K562 (cell line): Measurements from ENCODE around the gene ASB15. TPM values are rescaled to one million over a fixed set of nuclear protein-coding genes. Genes with fewer than 3 reads are reported as not detected.
A peak's percentile ranks its signal among the peaks of the same experiment; 100 is the strongest.

ENCODE experiments used
- ATAC-seq: fragments of 200-7000 bp; cut with Tn5 transposase; 3 replicates; pipeline ENCODE4 v1.9.1; 2020; ENCODE audit warnings: moderate library complexity
- BruUV-seq: library from RNA; stranded (reverse); fragments of 400-500 nt; replicated peaks from 2 replicates; lab custom pipeline; 2021; lab: Mats Ljungman, UMichigan
- CTCF ChIA-PET: fragments of 300-600 bp; formaldehyde crosslinking; extraction: SDS; loops from one replicate; lab custom pipeline; 2021; ENCODE audit warnings: low intra/inter-chr PET ratio; lab: Yijun Ruan, JAX
- POLR2A ChIA-PET: fragments of 300-600, 350-650 bp; sonication (Branson Sonifier 250); formaldehyde crosslinking; extraction: SDS; loops from one replicate; lab custom pipeline; 2021; ENCODE audit warnings: antibody characterized with exemption, inconsistent platforms; lab: Yijun Ruan, JAX
- DNase-seq, 4 experiments: peaks; one replicate each; pipeline versions ENCODE4 v3.0.0 to v3.0.0-alpha.2; 2011 to 2018; ENCODE audit warnings: low spot score in 3 of 4, mixed read lengths in 3 of 4; ENCODE audit errors: extremely low read depth in 1 of 4
- FAIRE-seq: peaks from 2 replicates; lab custom pipeline; 2011; peaks lifted over from hg19 to GRCh38; lab: Jason Lieb, UNC
- H2AFZ ChIP-seq: 2 replicates; pipeline ENCODE4 v1.6.0; 2011; ENCODE audit warnings: low read depth, low read length, control low read depth, inconsistent platforms
- H3K27ac ChIP-seq: fragments of 200-600 bp; 3 replicates; pipeline ENCODE4 v1.8.0; 2011; ENCODE audit warnings: low read depth, mild to moderate bottlenecking, control low read depth, inconsistent platforms, low read length, moderate library complexity, mixed read lengths; ENCODE audit errors: extremely low read depth
- H3K27me3 ChIP-seq, 2 experiments: fragments of 300-600 bp in 1 of 2; 2 replicates in 1 of 2; 3 replicates in 1 of 2; pipeline versions ENCODE4 v1.6.0 to v1.8.0; 2011; ENCODE audit warnings: inconsistent platforms in 2 of 2, low read length in 2 of 2, mild to moderate bottlenecking in 1 of 2, mixed read lengths in 1 of 2, moderate library complexity in 1 of 2; ENCODE audit not compliant: control insufficient read depth in 2 of 2, insufficient read depth in 2 of 2
- H3K36me3 ChIP-seq: fragments of 300-600 bp; 3 replicates; pipeline ENCODE4 v1.8.0; 2011; ENCODE audit warnings: mild to moderate bottlenecking, low read length, inconsistent platforms; ENCODE audit not compliant: control insufficient read depth, insufficient read depth
- H3K4me1 ChIP-seq, 2 experiments: fragments of 200-600 bp in 1 of 2; replicated peaks in 1 of 2; 2 replicates in 1 of 2; 3 replicates in 1 of 2; pipeline versions ENCODE4 v1.5.1 to v1.8.0; 2011; ENCODE audit warnings: inconsistent platforms in 2 of 2, low read length in 2 of 2, mild to moderate bottlenecking in 1 of 2, mixed read lengths in 1 of 2, moderate library complexity in 1 of 2; ENCODE audit not compliant: control insufficient read depth in 2 of 2, insufficient read depth in 2 of 2
- H3K4me2 ChIP-seq: 2 replicates; pipeline ENCODE4 v1.6.1; 2011; ENCODE audit warnings: low read length, control low read depth, inconsistent platforms, mixed read lengths; ENCODE audit not compliant: insufficient read depth
- H3K4me3 ChIP-seq: fragments of 200-600 bp; sonication (generic), shearing (Covaris generic); 2 replicates; pipeline ENCODE4 v1.5.1; 2016; ENCODE audit warnings: control low read depth, inconsistent platforms
- H3K79me2 ChIP-seq: fragments of 200-600 bp; 3 replicates; pipeline ENCODE4 v1.8.0; 2011; ENCODE audit warnings: low read length, inconsistent platforms; ENCODE audit not compliant: control insufficient read depth, insufficient read depth
- H3K9ac ChIP-seq, 2 experiments: 2 replicates each; pipeline versions ENCODE4 v1.6.0 to v1.6.1; 2011; ENCODE audit warnings: low read depth in 2 of 2, low read length in 2 of 2, control low read depth in 1 of 2, inconsistent platforms in 1 of 2, mild to moderate bottlenecking in 1 of 2, mixed read lengths in 1 of 2; ENCODE audit not compliant: insufficient read depth in 1 of 2
- H3K9me1 ChIP-seq: one replicate; pipeline ENCODE4 v1.6.0; 2011; ENCODE audit warnings: inconsistent platforms, mild to moderate bottlenecking, low read length, moderate library complexity; ENCODE audit not compliant: control insufficient read depth, insufficient read depth
- H3K9me3 ChIP-seq: replicated peaks from 2 replicates; pipeline ENCODE4 v1.5.1; 2011; ENCODE audit warnings: low read depth, low read length, inconsistent platforms; ENCODE audit not compliant: control insufficient read depth, insufficient read depth
- H4K20me1 ChIP-seq: replicated peaks from 2 replicates; pipeline ENCODE4 v1.6.1; 2011; ENCODE audit warnings: low read length, inconsistent platforms, mixed read lengths; ENCODE audit not compliant: control insufficient read depth, insufficient read depth
- CEBPB ChIP-seq: fragments of 450-650 bp; IDR thresholded peaks from 2 replicates; pipeline ENCODE4 v1.6.1; 2016; ENCODE audit warnings: missing genetic modification characterization, missing compliant biosample characterization
- CEBPG ChIP-seq, 3 experiments: fragments of 200-800 bp in 1 of 3; sonication (Bioruptor generic) in 1 of 3; sonication (generic) in 1 of 3; formaldehyde crosslinking in 1 of 3; IDR thresholded peaks in 2 of 3; conservative IDR thresholded peaks in 1 of 3; 2 replicates each; pipeline versions ENCODE4 v1.6.1 to v1.8.0; 2016 to 2022; ENCODE audit warnings: missing compliant biosample characterization in 2 of 3, missing genetic modification characterization in 2 of 3, mild to moderate bottlenecking in 1 of 3, missing genetic modification reagents in 1 of 3
- CXXC5 ChIP-seq: fragments of 250-450 bp; sonication (Bioruptor Pico); IDR thresholded peaks from 2 replicates; pipeline ENCODE4 v1.8.0; 2022; ENCODE audit warnings: inconsistent platforms, mild to moderate bottlenecking, moderate library complexity
- DIDO1 ChIP-seq: fragments of 450-650 bp; IDR thresholded peaks from 2 replicates; pipeline ENCODE4 v1.6.1; 2016; ENCODE audit warnings: low read depth, missing biosample characterization, missing genetic modification characterization
- HLTF ChIP-seq: fragments of 450-650 bp; IDR thresholded peaks from 2 replicates; pipeline ENCODE4 v1.6.1; 2016
- NR2C2 ChIP-seq, 2 experiments: fragments of 200-800 bp in 1 of 2; sonication (Bioruptor generic) in 1 of 2; sonication (generic) in 1 of 2; formaldehyde crosslinking in 1 of 2; IDR thresholded peaks; 2 replicates each; pipeline versions ENCODE4 v1.6.1 to v1.8.0; 2016 to 2022; ENCODE audit warnings: mild to moderate bottlenecking in 1 of 2, missing compliant biosample characterization in 1 of 2, missing genetic modification characterization in 1 of 2, missing genetic modification reagents in 1 of 2
- POLR2H ChIP-seq: IDR thresholded peaks from 2 replicates; pipeline ENCODE4 v1.6.1; 2016; ENCODE audit warnings: missing genetic modification characterization, low read depth, mild to moderate bottlenecking, control low read depth, missing compliant biosample characterization, moderate library complexity
- THRAP3 ChIP-seq: fragments of 450-650 bp; IDR thresholded peaks from 2 replicates; pipeline ENCODE4 v1.6.1; 2016; ENCODE audit warnings: mild to moderate bottlenecking, inconsistent platforms, borderline replicate concordance
- ZFP1 ChIP-seq: fragments of 450-650 bp; formaldehyde crosslinking; IDR thresholded peaks from 2 replicates; pipeline ENCODE4 v1.4.0; 2020; ENCODE audit warnings: mild to moderate bottlenecking, mixed read lengths
- ZNF384 ChIP-seq: IDR thresholded peaks from 2 replicates; pipeline ENCODE4 v1.6.1; 2012; ENCODE audit warnings: low read depth, low read length, improper control_type of control experiment
- ZNF584 ChIP-seq: fragments of 200-800 bp; sonication (Bioruptor generic); IDR thresholded peaks from 2 replicates; pipeline ENCODE4 v1.6.1; 2016; ENCODE audit warnings: low read depth, mild to moderate bottlenecking, missing genetic modification characterization, missing compliant biosample characterization
- WGBS: fragments of 100-300 bp; shearing (Covaris generic); methylation state at CpG from one replicate; pipeline ENCODE4 v1.1.6; 2016; ENCODE audit warnings: low coverage, mixed read lengths; ENCODE audit not compliant: insufficient coverage; ENCODE audit errors: missing lambda C conversion rate; 5-methylcytosine and 5-hydroxymethylcytosine counted together
- in situ Hi-C: fragments of 300-500 bp; cut with MboI; formaldehyde crosslinking; loops from 4 replicates; pipeline ENCODE4 v1.15.0; 2018; ENCODE audit warnings: inconsistent platforms, mixed read lengths
- intact Hi-C: fragments of 100-400 bp; cut with micrococcal nuclease; formaldehyde crosslinking; loops from 2 replicates; pipeline ENCODE4 v1.14.2; 2022
- polyA plus RNA-seq, 8 experiments: library from polyadenylated mRNA; depleted of rRNA in 4 of 8; stranded (reverse) in 5 of 8; unstranded in 3 of 8; fragments of >200 nt; fragmentation: Nextera tagmentation in 2 of 8; fragmentation: Illumina TruSeq in 1 of 8; extraction: Ambion mirVana in 2 of 8; extraction: Trizol in 1 of 8; gene quantifications; 2 replicates each; pipeline versions ENCODE4 v1.2.1 to v1.2.3, GENCODE V29; 2011 to 2014; ENCODE audit warnings: inconsistent platforms in 1 of 8, missing spikeins in 1 of 8
- total RNA-seq, 7 experiments: library from RNA; depleted of rRNA in 6 of 7; stranded (reverse); fragments of >200 nt in 6 of 7; fragmentation: Illumina TruSeq in 2 of 7; extraction: Trizol in 2 of 7; gene quantifications; 2 replicates each; pipeline versions ENCODE4 v1.2.1 to v1.2.3, GENCODE V29; 2011 to 2021; ENCODE audit warnings: low replicate concordance in 1 of 7
- TF ChIP-seq, protein P1 (sequence below): fragments of 450-650 bp; formaldehyde crosslinking; IDR thresholded peaks from 2 replicates; pipeline ENCODE4 v1.4.0; 2022; ENCODE audit warnings: mild to moderate bottlenecking, moderate library complexity
- TF ChIP-seq, protein P2 (sequence below), 2 experiments: fragments of 450-650 bp in 1 of 2; sonication (generic) in 1 of 2; formaldehyde crosslinking in 1 of 2; IDR thresholded peaks in 1 of 2; conservative IDR thresholded peaks in 1 of 2; 2 replicates each; pipeline versions ENCODE4 v1.6.1 to v1.8.1; 2016 to 2023; ENCODE audit warnings: mild to moderate bottlenecking in 2 of 2, moderate library complexity in 2 of 2, inconsistent platforms in 1 of 2, missing genetic modification reagents in 1 of 2
- TF ChIP-seq, protein P3 (sequence below): sonication (generic); formaldehyde crosslinking; IDR thresholded peaks from 2 replicates; pipeline ENCODE4 v1.8.0; 2022; ENCODE audit warnings: mild to moderate bottlenecking, missing genetic modification reagents
- TF ChIP-seq, protein P4 (sequence below): fragments of 200-800 bp; sonication (Bioruptor generic); IDR thresholded peaks from 2 replicates; pipeline ENCODE4 v1.6.1; 2017; ENCODE audit warnings: missing genetic modification characterization, missing compliant biosample characterization

The ASB15 gene
- total and polyA plus RNA-seq, 9 of the 15 experiments (the other 6 are each of a cell fraction or from before 2014, with no cell fraction given) = 0.03 to 0.14 (median 0.04) TPM; not detected in 3

DNA sequence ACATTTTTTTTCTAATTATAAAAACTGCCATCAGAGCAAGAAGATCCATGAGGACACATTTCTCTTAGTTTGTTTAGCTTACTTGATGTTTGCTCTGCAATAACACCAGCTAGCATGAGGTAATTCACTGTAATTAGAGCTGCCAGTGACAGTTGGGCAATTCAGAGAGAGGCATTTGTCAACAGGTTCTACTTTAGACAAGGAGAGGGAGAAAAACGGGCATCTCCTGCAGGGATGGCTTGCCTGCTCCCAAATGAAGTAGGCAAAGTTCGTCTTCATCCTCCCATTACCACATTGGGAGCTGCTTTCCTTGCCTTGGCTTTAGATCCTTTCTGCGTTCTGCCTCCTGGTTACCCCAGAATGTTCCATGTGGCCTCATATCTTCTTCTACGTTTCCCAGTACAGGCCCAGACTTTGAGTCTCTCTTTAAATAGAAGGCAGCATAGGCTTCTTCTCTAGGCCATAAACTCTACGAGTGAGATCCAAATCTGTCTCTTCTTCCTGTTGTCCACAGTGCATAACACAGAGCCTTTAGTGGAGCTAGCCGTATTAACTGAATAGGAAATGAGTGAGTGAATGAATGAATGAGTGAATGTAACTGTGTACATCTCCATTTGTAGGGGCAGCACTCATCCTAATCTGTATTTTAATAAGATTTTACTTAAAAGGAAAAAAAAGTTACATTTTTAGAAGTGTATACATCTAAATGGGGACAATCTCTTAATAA is 21.2 kb downstream of the ASB15 start:
- intact Hi-C loops = loop anchor here (5.0 kb wide), 1 partner anchor 86 kb away; no protein-coding TSS in a partner anchor
- DNase-seq = no peak
- FAIRE-seq = no peak
- H2AFZ ChIP-seq = peak overlapping the region; percentile 72
- WGBS = 21% methylated on average over 6 of the region's 6 CpGs
- no peaks in the 10 kb centered on the region for H3K9me1 ChIP-seq
- H3K4me3 ChIP-seq = no peak overlapping the region
- H3K9me3 ChIP-seq = no peaks in the 10 kb centered on the region
- ATAC-seq = peak; percentile 27
- peaks cover 0 to 3% of the 10 kb centered on the region in 2 experiments; a peak in 2 of 5 replicates for H3K27me3 ChIP-seq
- in situ Hi-C loops = no loop called here
- H3K4me1 ChIP-seq = peaks cover 0 to 6% of the 10 kb centered on the region in 2 experiments; a peak in 2 of 5 replicates
- no peak overlapping the region for H3K4me2 ChIP-seq
- no peaks in the 10 kb centered on the region for H3K79me2 ChIP-seq
- H3K36me3 ChIP-seq = no peaks in the 10 kb centered on the region
- no peaks in the 10 kb centered on the region for H4K20me1 ChIP-seq
- peak overlapping the region; percentile 1; the same call in 1 of the 3 replicates for H3K27ac ChIP-seq
- ChIA-PET POLR2A (no interaction called here), CTCF (no interaction called here)
- no peak overlapping the region for H3K9ac ChIP-seq
- no TSS peak for BruUV-seq
- 0 out of 2 replicates have a peak, but pooled peaks have one; percentile 42 for TF ChIP-seq DIDO1 (tag)
- TF ChIP-seq, protein P1, sequence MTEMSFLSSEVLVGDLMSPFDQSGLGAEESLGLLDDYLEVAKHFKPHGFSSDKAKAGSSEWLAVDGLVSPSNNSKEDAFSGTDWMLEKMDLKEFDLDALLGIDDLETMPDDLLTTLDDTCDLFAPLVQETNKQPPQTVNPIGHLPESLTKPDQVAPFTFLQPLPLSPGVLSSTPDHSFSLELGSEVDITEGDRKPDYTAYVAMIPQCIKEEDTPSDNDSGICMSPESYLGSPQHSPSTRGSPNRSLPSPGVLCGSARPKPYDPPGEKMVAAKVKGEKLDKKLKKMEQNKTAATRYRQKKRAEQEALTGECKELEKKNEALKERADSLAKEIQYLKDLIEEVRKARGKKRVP (CRISPR knock-in tag) = peak; percentile 62; the same call in 1 of the 2 replicates
- TF ChIP-seq ZNF384 = no peak
- 0 out of 2 replicates have a peak, but pooled peaks have one; percentile 14 for TF ChIP-seq CXXC5 (CRISPR knock-in tag)
- peak; percentile 69 for TF ChIP-seq CEBPB (tag)
- no peak for TF ChIP-seq THRAP3
- no peak for TF ChIP-seq NR2C2 (CRISPR knock-in tag; IDR thresholded peaks at IDR 0.05)
- peak; percentile 68; the same call in 1 of the 2 replicates for TF ChIP-seq NR2C2 (tag; IDR thresholded peaks at IDR 0.05)
- peak; percentile 50; the same call in 1 of the 2 replicates for TF ChIP-seq CEBPG (CRISPR knock-in tag; IDR thresholded peaks at IDR 0.05)
- peak; percentile 95 to 98 for TF ChIP-seq CEBPG (tag; conservative IDR thresholded peaks at IDR 0.05 in 1 of 2, IDR thresholded peaks at IDR 0.05 in 1 of 2)
- TF ChIP-seq ZNF584 (CRISPR knock-in tag) = peak; percentile 94
- TF ChIP-seq, protein P2, sequence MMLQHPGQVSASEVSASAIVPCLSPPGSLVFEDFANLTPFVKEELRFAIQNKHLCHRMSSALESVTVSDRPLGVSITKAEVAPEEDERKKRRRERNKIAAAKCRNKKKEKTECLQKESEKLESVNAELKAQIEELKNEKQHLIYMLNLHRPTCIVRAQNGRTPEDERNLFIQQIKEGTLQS (IDR thresholded peaks at IDR 0.05) = peak; percentile 38; the same call in 1 of the 2 replicates
- TF ChIP-seq, protein P2 (CRISPR knock-in tag; conservative IDR thresholded peaks at IDR 0.05) = no peak
- TF ChIP-seq, protein P3, sequence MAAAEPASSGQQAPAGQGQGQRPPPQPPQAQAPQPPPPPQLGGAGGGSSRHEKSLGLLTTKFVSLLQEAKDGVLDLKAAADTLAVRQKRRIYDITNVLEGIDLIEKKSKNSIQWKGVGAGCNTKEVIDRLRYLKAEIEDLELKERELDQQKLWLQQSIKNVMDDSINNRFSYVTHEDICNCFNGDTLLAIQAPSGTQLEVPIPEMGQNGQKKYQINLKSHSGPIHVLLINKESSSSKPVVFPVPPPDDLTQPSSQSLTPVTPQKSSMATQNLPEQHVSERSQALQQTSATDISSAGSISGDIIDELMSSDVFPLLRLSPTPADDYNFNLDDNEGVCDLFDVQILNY (CRISPR knock-in tag) = no peak
- TF ChIP-seq POLR2H = peak; percentile 50; the same call in 1 of the 2 replicates
- no peak for TF ChIP-seq ZFP1 (CRISPR knock-in tag)
- no peak for TF ChIP-seq HLTF
- TF ChIP-seq, protein P4, sequence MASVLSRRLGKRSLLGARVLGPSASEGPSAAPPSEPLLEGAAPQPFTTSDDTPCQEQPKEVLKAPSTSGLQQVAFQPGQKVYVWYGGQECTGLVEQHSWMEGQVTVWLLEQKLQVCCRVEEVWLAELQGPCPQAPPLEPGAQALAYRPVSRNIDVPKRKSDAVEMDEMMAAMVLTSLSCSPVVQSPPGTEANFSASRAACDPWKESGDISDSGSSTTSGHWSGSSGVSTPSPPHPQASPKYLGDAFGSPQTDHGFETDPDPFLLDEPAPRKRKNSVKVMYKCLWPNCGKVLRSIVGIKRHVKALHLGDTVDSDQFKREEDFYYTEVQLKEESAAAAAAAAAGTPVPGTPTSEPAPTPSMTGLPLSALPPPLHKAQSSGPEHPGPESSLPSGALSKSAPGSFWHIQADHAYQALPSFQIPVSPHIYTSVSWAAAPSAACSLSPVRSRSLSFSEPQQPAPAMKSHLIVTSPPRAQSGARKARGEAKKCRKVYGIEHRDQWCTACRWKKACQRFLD = peak; percentile 75; the same call in 1 of the 2 replicates
